ENCODE results near the gene SPATS2. TPM values are rescaled to one million over a fixed set of nuclear protein-coding genes. Genes with fewer than 3 reads are reported as not detected.

The SPATS2 gene
- total and polyA plus RNA-seq, 2 donors (not counting 1 experiment from before 2014, with no cell fraction given) = 11.3 to 21.5 TPM

DNA sequence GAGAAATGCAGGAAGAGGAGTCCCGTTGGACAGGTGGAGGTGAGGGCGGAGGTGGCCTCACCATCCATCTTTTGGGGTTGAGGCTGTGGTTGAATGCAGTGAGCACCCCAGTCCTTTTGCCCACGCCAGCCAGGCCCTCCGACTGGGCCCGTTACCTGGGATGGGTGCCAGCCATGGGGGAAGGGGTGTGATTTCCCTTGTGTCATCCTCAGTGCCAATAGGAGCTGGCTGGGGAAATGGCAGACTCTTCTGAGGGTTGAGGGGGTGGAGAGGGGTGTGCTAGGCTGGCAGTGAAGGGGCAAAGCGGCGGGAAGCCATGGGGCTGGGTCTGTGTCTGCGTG is 181.2 kb downstream of the SPATS2 start:
- peak overlapping the region; percentile 78 for H2AFZ ChIP-seq (ENCODE audit: insufficient read depth, low read depth, low read length, poor library complexity, severe bottlenecking)
- TF ChIP-seq EZH2 (IDR thresholded peaks at IDR 0.05; ENCODE audit: borderline replicate concordance, insufficient read depth, low read depth, low read length, poor library complexity, severe bottlenecking) = no peak
- ATAC-seq (ENCODE audit: low read depth) (no peak), DNase-seq (no peak)
- Mint-ChIP-seq H3K4me3 (peak overlapping the region; percentile 87), H3K27me3 (peaks cover 37% of the 10 kb centered on the region), H3K9me3 (ENCODE audit: insufficient read depth) (no peaks in the 10 kb centered on the region), H3K27ac (no peak overlapping the region), H3K4me1 (peaks cover 8% of the 10 kb centered on the region)
- WGBS (ENCODE audit: insufficient coverage) = 50% methylated on average over 8 of the region's 8 CpGs
- H3K9ac ChIP-seq (ENCODE audit: low read length) = peak overlapping the region; percentile 49
- no peak overlapping the region for H3K27ac ChIP-seq (ENCODE audit: low read length in 2 of 2)
- H3K9me3 ChIP-seq (ENCODE audit: control extremely low read depth in 1 of 3, control insufficient read depth in 2 of 3, insufficient read depth in 1 of 3, low read length in 2 of 3) = no peaks in the 10 kb centered on the region
- H3K36me3 ChIP-seq (replicated peaks in 1 of 2; ENCODE audit: control extremely low read depth in 1 of 2, control insufficient read depth in 1 of 2, extremely low read depth in 1 of 2, insufficient read depth in 2 of 2, low read length in 1 of 2) = no peaks in the 10 kb centered on the region
- peak overlapping the region; percentile 85 for H3K4me2 ChIP-seq (replicated peaks; ENCODE audit: low read depth, low read length, poor library complexity, severe bottlenecking)
- CTCF ChIA-PET = interaction anchor here (1.0 to 1.2 kb wide), 2 partner anchors 9 to 35 kb away, joined by 3 read pairs; partner anchors contain the start of gene KCNH3
- no peaks in the 10 kb centered on the region for H3K79me2 ChIP-seq (ENCODE audit: control insufficient read depth, insufficient read depth, low read length)
- H3K27me3 ChIP-seq (replicated peaks in 1 of 4; ENCODE audit: control extremely low read depth in 1 of 4, control insufficient read depth in 3 of 4, insufficient read depth in 4 of 4, low read length in 3 of 4) = peaks cover 0 to 47% (median 14%) of the 10 kb centered on the region in 4 experiments
- peak overlapping the region in 4 of 5 experiments; percentile 30 to 57 (median 42) for H3K4me3 ChIP-seq (ENCODE audit: control extremely low read depth in 1 of 5, extremely low read depth in 1 of 5, insufficient read depth in 1 of 5, low read depth in 2 of 5, low read length in 4 of 5)
- peaks cover 13 to 15% of the 10 kb centered on the region in 2 donors for H3K4me1 ChIP-seq (ENCODE audit: control insufficient read depth in 2 of 2, insufficient read depth in 2 of 2, low read length in 2 of 2)
- H4K20me1 ChIP-seq (ENCODE audit: control insufficient read depth, insufficient read depth, low read length, poor library complexity, severe bottlenecking) = no peaks in the 10 kb centered on the region
- POLR2A ChIA-PET = no interaction called here
- intact Hi-C loops (cut with micrococcal nuclease) = no loop called here

DNA sequence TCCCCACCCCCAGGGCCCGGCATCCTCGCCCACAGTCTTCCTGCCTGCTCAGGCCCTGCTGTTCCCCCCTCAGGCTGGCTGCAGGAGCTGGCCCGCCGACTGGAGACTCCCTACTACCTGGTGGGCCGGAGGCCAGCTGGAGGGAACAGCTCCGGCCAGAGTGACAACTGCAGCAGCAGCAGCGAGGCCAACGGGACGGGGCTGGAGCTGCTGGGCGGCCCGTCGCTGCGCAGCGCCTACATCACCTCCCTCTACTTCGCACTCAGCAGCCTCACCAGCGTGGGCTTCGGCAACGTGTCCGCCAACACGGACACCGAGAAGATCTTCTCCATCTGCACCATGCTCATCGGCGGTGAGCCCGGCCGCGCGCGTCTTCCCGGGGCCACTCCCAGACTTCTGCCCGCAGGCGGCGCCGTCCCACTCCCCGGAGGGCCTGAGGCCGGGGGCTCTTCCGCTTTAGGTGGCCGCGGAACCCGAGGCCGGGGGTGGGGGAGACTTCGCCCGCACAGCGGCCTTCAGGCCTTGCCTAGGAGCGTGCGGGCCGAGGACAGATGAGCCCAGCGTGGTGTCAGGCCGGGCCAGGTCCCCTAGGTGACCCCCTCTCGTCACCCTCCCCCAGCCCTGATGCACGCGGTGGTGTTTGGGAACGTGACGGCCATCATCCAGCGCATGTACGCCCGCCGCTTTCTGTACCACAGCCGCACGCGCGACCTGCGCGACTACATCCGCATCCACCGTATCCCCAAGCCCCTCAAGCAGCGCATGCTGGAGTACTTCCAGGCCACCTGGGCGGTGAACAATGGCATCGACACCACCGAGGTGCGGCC is 181.8 kb downstream of the SPATS2 start:
- POLR2A ChIA-PET = interaction anchor here (0.7 kb wide), 1 partner anchor 10 kb away, joined by 3 read pairs; the partner anchor contains the start of gene KCNH3
- peaks cover 34% of the 10 kb centered on the region for H3K27me3 Mint-ChIP-seq
- DNase-seq (peak; percentile 63), ATAC-seq (ENCODE audit: low read depth) (peak; percentile 67)
- H3K4me3 Mint-ChIP-seq = peak overlapping the region; percentile 87
- Histone ChIP-seq H3K36me3 (replicated peaks in 1 of 2; ENCODE audit: control extremely low read depth in 1 of 2, control insufficient read depth in 1 of 2, extremely low read depth in 1 of 2, insufficient read depth in 2 of 2, low read length in 1 of 2) (no peaks in the 10 kb centered on the region), H4K20me1 (ENCODE audit: control insufficient read depth, insufficient read depth, low read length, poor library complexity, severe bottlenecking) (no peaks in the 10 kb centered on the region), H3K4me2 (replicated peaks; ENCODE audit: low read depth, low read length, poor library complexity, severe bottlenecking) (peak overlapping the region; percentile 85), H3K9ac (ENCODE audit: low read length) (peak overlapping the region; percentile 49), H3K27ac (ENCODE audit: low read length in 2 of 2) (no peak overlapping the region), H3K27me3 (replicated peaks in 1 of 4; ENCODE audit: control extremely low read depth in 1 of 4, control insufficient read depth in 3 of 4, insufficient read depth in 4 of 4, low read length in 3 of 4) (peaks cover 0 to 47% (median 14%) of the 10 kb centered on the region in 4 experiments), H3K4me3 (ENCODE audit: control extremely low read depth in 1 of 5, extremely low read depth in 1 of 5, insufficient read depth in 1 of 5, low read depth in 2 of 5, low read length in 4 of 5) (peak overlapping the region in 4 of 5 experiments; percentile 30 to 57 (median 42)), H3K79me2 (ENCODE audit: control insufficient read depth, insufficient read depth, low read length) (no peaks in the 10 kb centered on the region), H2AFZ (ENCODE audit: insufficient read depth, low read depth, low read length, poor library complexity, severe bottlenecking) (peak overlapping the region; percentile 78), H3K4me1 (ENCODE audit: control insufficient read depth in 2 of 2, insufficient read depth in 2 of 2, low read length in 2 of 2) (peaks cover 13 to 15% of the 10 kb centered on the region in 2 donors), H3K9me3 (ENCODE audit: control extremely low read depth in 1 of 3, control insufficient read depth in 2 of 3, insufficient read depth in 1 of 3, low read length in 2 of 3) (no peaks in the 10 kb centered on the region)
- CTCF ChIA-PET = interaction anchor here (1.0 to 5.4 kb wide), 4 partner anchors 10 to 201 kb away, joined by 3 to 38 read pairs (median 4); partner anchors contain the start of gene KCNH3
- H3K9me3 Mint-ChIP-seq (ENCODE audit: insufficient read depth) = no peaks in the 10 kb centered on the region
- 20% methylated on average over 70 of the region's 70 CpGs for WGBS (ENCODE audit: insufficient coverage)
- intact Hi-C loops (cut with micrococcal nuclease) = no loop called here
- peaks cover 8% of the 10 kb centered on the region for H3K4me1 Mint-ChIP-seq
- no peak overlapping the region for H3K27ac Mint-ChIP-seq
- TF ChIP-seq EZH2 (IDR thresholded peaks at IDR 0.05; ENCODE audit: borderline replicate concordance, insufficient read depth, low read depth, low read length, poor library complexity, severe bottlenecking) = no peak
- TF ChIP-seq, protein P1, sequence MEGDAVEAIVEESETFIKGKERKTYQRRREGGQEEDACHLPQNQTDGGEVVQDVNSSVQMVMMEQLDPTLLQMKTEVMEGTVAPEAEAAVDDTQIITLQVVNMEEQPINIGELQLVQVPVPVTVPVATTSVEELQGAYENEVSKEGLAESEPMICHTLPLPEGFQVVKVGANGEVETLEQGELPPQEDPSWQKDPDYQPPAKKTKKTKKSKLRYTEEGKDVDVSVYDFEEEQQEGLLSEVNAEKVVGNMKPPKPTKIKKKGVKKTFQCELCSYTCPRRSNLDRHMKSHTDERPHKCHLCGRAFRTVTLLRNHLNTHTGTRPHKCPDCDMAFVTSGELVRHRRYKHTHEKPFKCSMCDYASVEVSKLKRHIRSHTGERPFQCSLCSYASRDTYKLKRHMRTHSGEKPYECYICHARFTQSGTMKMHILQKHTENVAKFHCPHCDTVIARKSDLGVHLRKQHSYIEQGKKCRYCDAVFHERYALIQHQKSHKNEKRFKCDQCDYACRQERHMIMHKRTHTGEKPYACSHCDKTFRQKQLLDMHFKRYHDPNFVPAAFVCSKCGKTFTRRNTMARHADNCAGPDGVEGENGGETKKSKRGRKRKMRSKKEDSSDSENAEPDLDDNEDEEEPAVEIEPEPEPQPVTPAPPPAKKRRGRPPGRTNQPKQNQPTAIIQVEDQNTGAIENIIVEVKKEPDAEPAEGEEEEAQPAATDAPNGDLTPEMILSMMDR (IDR thresholded peaks at IDR 0.05) = peak; percentile 36
